Inflammatory macrophage treated with lipopolysaccharide for 1 hour (primary cell): ENCODE measurements around the gene EHD2.
"Not testable (repeated sequence)": the region's sequence is repeated elsewhere in the genome, so short reads cannot be mapped to it uniquely, and the experiment has no call there.

Experiments used
- DNase-seq, 2 donors: peaks; one replicate each; pipeline ENCODE4 v3.0.0-alpha.2; 2020 to 2022

EHD2 gene

GRCh38 chr19:47777245-47778048 is 64.2 kb downstream of the EHD2 start:
- DNase-seq, result not testable (repeated sequence)

- DNase-seq, result peak; percentile 38 to 73
Observed at GRCh38 chr19:47778049-47778953, 65.1 kb downstream of the EHD2 start, which contains the start of gene SELENOW. Gene SELENOW, plus strand, starts transcription at chr19:47778703. Its CDS starts 83 bp downstream, at chr19:47778786.

- peak in 1 of 2 donors; percentile 4 for DNase-seq
Observed at GRCh38 chr19:47778954-47779351, 65.7 kb downstream of the EHD2 start.

DNA sequence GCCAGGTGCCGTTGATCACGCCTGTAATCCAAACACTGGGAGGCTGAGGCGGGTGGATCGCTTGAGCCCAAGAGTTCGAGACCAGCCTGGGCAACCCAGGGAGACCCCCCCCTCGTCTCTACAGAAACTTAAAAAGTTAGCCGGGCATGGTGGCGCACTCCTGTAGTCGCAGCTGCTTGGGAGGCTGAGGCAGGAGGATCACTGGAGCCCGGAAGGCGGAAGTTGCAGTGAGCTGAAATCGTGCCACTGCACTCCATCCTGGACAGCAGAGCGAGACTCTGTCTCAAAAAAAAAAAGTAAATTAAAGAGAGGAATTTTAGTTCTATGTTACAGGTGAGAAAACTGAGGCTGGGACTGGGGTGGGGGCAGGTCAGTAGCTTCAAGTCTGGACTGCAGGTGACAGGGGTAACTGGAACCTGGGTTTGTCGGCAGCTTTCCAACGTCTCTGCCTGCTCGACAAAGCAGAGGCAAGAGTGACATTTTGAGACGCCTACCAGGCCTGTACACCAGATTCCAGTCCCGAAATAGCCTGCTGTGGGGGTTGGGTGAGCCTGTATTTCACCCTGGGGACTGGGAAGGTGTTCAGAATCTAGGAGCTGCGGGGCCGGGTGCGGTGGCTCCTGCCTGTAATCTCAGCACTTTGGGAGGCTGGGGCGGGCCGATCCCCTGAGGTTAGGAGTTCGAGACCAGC is 66.4 kb downstream of the EHD2 start:
- no peak for DNase-seq

GRCh38 chr19:47780215-47780551 is 67.0 kb downstream of the EHD2 start:
- DNase-seq, result no peak

DNA sequence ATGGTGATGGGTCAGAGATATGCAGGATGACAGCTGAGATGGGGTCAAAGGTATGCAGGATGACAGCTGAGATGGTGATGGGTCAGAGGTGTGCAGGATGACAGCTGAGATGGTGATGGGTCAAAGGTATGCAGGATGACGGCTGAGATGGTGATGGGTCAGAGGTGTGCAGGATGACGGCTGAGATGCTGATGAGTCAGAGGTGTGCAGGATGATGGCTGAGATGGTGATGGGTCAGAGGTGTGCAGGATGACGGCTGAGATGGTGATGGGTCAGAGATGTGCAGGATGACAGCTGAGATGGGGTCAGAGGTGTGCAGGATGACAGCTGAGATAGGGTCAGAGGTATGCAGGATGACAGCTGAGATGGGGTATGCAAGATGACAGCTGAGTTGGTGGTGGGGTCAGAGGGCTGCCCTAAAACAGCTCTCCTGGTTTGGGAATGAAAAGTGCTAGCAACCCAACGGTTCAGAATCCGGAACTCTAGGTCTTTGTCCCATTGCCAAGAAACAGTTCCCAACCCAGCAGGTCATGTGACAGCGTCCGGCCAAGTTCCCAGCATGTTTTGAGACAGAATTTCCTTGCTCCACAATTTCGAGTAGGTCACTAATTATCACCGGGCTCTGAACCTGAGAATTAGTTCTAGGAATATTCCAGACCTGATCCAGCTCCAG is 68.5 kb downstream of the EHD2 start:
- no peak for DNase-seq

DNA sequence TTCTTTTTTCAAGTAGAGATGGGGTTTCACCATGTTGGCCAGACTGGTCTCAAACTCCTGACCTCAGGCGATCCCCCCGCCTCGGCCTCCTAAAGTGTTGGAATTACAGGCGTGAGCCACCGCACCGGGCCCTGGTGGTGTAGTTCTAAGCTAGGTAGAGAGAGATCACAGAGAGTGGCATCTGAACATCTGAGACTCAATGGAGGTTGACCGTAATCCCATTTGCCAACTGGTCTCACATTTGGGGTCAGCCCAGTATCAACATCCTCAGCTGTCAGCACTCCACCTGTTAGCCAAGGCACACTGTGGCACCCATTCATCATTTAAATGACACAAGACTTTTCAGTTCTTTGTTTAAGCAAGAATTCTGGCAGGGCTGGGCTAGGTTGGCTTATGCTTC is 73.3 kb downstream of the EHD2 start:
- DNase-seq, result no peak

GRCh38 chr19:47787307-47787706 is 74.1 kb downstream of the EHD2 start:
- not testable (repeated sequence) for DNase-seq

- DNase-seq, result not testable (repeated sequence)
Observed at GRCh38 chr19:47789811-47790210, 76.6 kb downstream of the EHD2 start.

DNA sequence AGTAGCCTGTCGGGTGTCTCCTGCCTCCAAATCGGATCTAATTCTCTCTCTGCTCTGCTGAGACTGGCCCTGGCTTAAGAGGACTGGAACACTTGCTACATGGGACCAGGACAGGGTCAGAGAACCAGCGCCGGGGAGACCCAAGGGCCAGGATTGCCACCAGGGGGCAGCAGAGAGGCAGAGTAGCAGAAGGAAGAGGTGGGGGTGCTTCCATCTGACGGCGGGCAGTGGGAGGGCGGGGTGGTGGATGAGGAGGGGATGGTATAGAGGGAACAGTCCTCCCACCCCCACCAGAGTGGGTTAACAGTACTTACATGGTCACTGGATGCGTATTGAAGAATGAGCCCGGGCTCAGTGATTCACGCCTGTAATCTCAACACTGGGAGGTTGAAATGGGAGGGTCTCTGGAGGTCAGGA is 77.2 kb downstream of the EHD2 start:
- DNase-seq, result peak; percentile 33 to 85

- DNase-seq, result no peak
Observed at GRCh38 chr19:47792616-47793015, 79.4 kb downstream of the EHD2 start.
